NAMALWA (cell line): ENCODE measurements around the gene PTPRM.

Experiments used
- DNase-seq: peaks from one replicate; pipeline ENCODE4 v3.0.0-alpha.2; 2015; ENCODE audit warnings: low spot score

The PTPRM gene

GRCh38 chr18:8286303-8286702, 719.2 kb downstream of the PTPRM start:
- DNase-seq: no peak

GRCh38 chr18:8287196-8287885, 720.2 kb downstream of the PTPRM start:
- no peak for DNase-seq

GRCh38 chr18:8288472-8289195, 721.5 kb downstream of the PTPRM start:
- no peak for DNase-seq

GRCh38 chr18:8290435-8290834, 723.3 kb downstream of the PTPRM start:
- DNase-seq: no peak

GRCh38 chr18:8290913-8291312, 723.8 kb downstream of the PTPRM start:
- no peak for DNase-seq

- DNase-seq: no peak
Observed at GRCh38 chr18:8293184-8293583, 726.1 kb downstream of the PTPRM start.

GRCh38 chr18:8296886-8297616, 729.9 kb downstream of the PTPRM start:
- no peak for DNase-seq

- no peak for DNase-seq
Observed at GRCh38 chr18:8298186-8298585, 731.1 kb downstream of the PTPRM start.

- no peak for DNase-seq
Observed at GRCh38 chr18:8299054-8299980, 732.2 kb downstream of the PTPRM start.

GRCh38 chr18:8300751-8301410, 733.8 kb downstream of the PTPRM start:
- no peak for DNase-seq

- no peak for DNase-seq
Observed at GRCh38 chr18:8301427-8302172, 734.5 kb downstream of the PTPRM start.

GRCh38 chr18:8303151-8303755, 736.1 kb downstream of the PTPRM start:
- no peak for DNase-seq

- DNase-seq: peak; percentile 10
Observed at GRCh38 chr18:8307960-8308359, 740.8 kb downstream of the PTPRM start.

GRCh38 chr18:8313043-8313442, 745.9 kb downstream of the PTPRM start:
- DNase-seq: no peak

- no peak for DNase-seq
Observed at GRCh38 chr18:8314124-8314523, 747.0 kb downstream of the PTPRM start.

GRCh38 chr18:8319798-8320489, 752.8 kb downstream of the PTPRM start:
- no peak for DNase-seq

- no peak for DNase-seq
Observed at GRCh38 chr18:8322486-8322885, 755.4 kb downstream of the PTPRM start.

GRCh38 chr18:8324343-8325065, 757.4 kb downstream of the PTPRM start:
- DNase-seq: peak; percentile 4
